ENCODE data around the gene OTOA.
"Not testable (repeated sequence)": the region's sequence is repeated elsewhere in the genome, so short reads cannot be mapped to it uniquely, and the experiment has no call there.

Gene OTOA

GRCh38 chr16:21663889-21664647, at the start of gene OTOA:
Gene OTOA (plus strand): TSS chr16:21663968. CDS start chr16:21678515, 14,547 bp downstream.
- in situ Hi-C loops (cut with MboI; ENCODE audit: low sequenced_read_pairs) = no loop called here

GRCh38 chr16:21614896-21615295, 48.9 kb upstream of the OTOA start:
- in situ Hi-C loops (cut with MboI; ENCODE audit: low sequenced_read_pairs) = loop anchor here (25.0 kb wide), 1 partner anchor 322 kb away; no protein-coding TSS in a partner anchor

- in situ Hi-C loops (cut with MboI; ENCODE audit: low sequenced_read_pairs) = loop anchor here (25.0 kb wide), 1 partner anchor 320 kb away; no protein-coding TSS in a partner anchor
Observed at GRCh38 chr16:21617607-21618006, 46.2 kb upstream of the OTOA start.

- in situ Hi-C loops (cut with MboI; ENCODE audit: low sequenced_read_pairs) = loop anchor here (25.0 kb wide), 1 partner anchor 319 kb away; no protein-coding TSS in a partner anchor
Observed at GRCh38 chr16:21618281-21618680, 45.5 kb upstream of the OTOA start.

- in situ Hi-C loops (cut with MboI; ENCODE audit: low sequenced_read_pairs) = loop anchor here (25.0 kb wide), 1 partner anchor 317 kb away; no protein-coding TSS in a partner anchor
Observed at GRCh38 chr16:21619765-21620425, 43.9 kb upstream of the OTOA start.

- in situ Hi-C loops (cut with MboI; ENCODE audit: low sequenced_read_pairs) = loop anchor here (25.0 kb wide), 1 partner anchor 317 kb away; no protein-coding TSS in a partner anchor
Observed at GRCh38 chr16:21620592-21620991, 43.2 kb upstream of the OTOA start.

GRCh38 chr16:21622545-21622944, 41.2 kb upstream of the OTOA start:
- in situ Hi-C loops (cut with MboI; ENCODE audit: low sequenced_read_pairs) = loop anchor here (25.0 kb wide), 1 partner anchor 315 kb away; no protein-coding TSS in a partner anchor

GRCh38 chr16:21625026-21625425, 38.7 kb upstream of the OTOA start:
- in situ Hi-C loops (cut with MboI; ENCODE audit: low sequenced_read_pairs) = no loop called here

GRCh38 chr16:21626659-21627277, 37.0 kb upstream of the OTOA start:
- in situ Hi-C loops (cut with MboI; ENCODE audit: low sequenced_read_pairs) = no loop called here

- in situ Hi-C loops (cut with MboI; ENCODE audit: low sequenced_read_pairs) = no loop called here
Observed at GRCh38 chr16:21628121-21628726, 35.5 kb upstream of the OTOA start.

GRCh38 chr16:21628772-21629171, 35.0 kb upstream of the OTOA start:
- in situ Hi-C loops (cut with MboI; ENCODE audit: low sequenced_read_pairs) = no loop called here

- in situ Hi-C loops (cut with MboI; ENCODE audit: low sequenced_read_pairs) = not testable (repeated sequence)
Observed at GRCh38 chr16:21629616-21630539, 33.9 kb upstream of the OTOA start.

- in situ Hi-C loops (cut with MboI; ENCODE audit: low sequenced_read_pairs) = not testable (repeated sequence)
Observed at GRCh38 chr16:21630866-21631265, 32.9 kb upstream of the OTOA start.

GRCh38 chr16:21631376-21631775, 32.4 kb upstream of the OTOA start:
- in situ Hi-C loops (cut with MboI; ENCODE audit: low sequenced_read_pairs) = not testable (repeated sequence)

- in situ Hi-C loops (cut with MboI; ENCODE audit: low sequenced_read_pairs) = not testable (repeated sequence)
Observed at GRCh38 chr16:21631951-21632575, 31.7 kb upstream of the OTOA start.

GRCh38 chr16:21634216-21634615, 29.6 kb upstream of the OTOA start:
- in situ Hi-C loops (cut with MboI; ENCODE audit: low sequenced_read_pairs) = no loop called here

- in situ Hi-C loops (cut with MboI; ENCODE audit: low sequenced_read_pairs) = not testable (repeated sequence)
Observed at GRCh38 chr16:21635694-21636093, 28.1 kb upstream of the OTOA start.

GRCh38 chr16:21637032-21637968, 26.5 kb upstream of the OTOA start:
- in situ Hi-C loops (cut with MboI; ENCODE audit: low sequenced_read_pairs) = no loop called here
